ENCODE data around the gene TARP.

Gene TARP

GRCh38 chr7:38273286-38273995 is at the start of gene TARP:
TSS of gene TARP (minus strand) at chr7:38273636.
- DNase-seq (ENCODE audit: low read depth, low spot score) (no peak), ATAC-seq (no peak)
- H3K27me3 ChIP-seq (ENCODE audit: insufficient read depth, low read length), result peaks cover 5% of the 10 kb centered on the region
- no peak within 1 kb of the TSS for H3K4me3 ChIP-seq (replicated peaks in 1 of 2; ENCODE audit: low read depth in 1 of 2, low read length in 2 of 2)
- H3K4me1 ChIP-seq (ENCODE audit: control insufficient read depth in 1 of 2, insufficient read depth in 2 of 2, low read length in 2 of 2), result no peaks in the 10 kb centered on the region
- TF ChIP-seq EZH2 (IDR thresholded peaks at IDR 0.05) (no peak), JUND (IDR thresholded peaks at IDR 0.05) (no peak), SRF (IDR thresholded peaks at IDR 0.05; ENCODE audit: low read depth) (no peak)
- H3K9me2 ChIP-seq (ENCODE audit: insufficient read depth), result no peaks in the 10 kb centered on the region
- H4K20me1 ChIP-seq (ENCODE audit: insufficient read depth), result no peaks in the 10 kb centered on the region
- no peak within 1 kb of the TSS for H3K9ac ChIP-seq (ENCODE audit: low read length)
- H3K4me2 ChIP-seq (ENCODE audit: low read length), result no peak within 1 kb of the TSS
- BruUV-seq (replicated peaks), result no TSS peak
- H2AFZ ChIP-seq (ENCODE audit: low read depth, low read length, poor library complexity, severe bottlenecking), result no peak within 1 kb of the TSS
- no peaks in the 10 kb centered on the region for H3K36me3 ChIP-seq (ENCODE audit: control insufficient read depth in 1 of 2, insufficient read depth in 2 of 2, low read length in 2 of 2)
- no peaks in the 10 kb centered on the region for H3K9me3 ChIP-seq (ENCODE audit: control insufficient read depth in 1 of 2, insufficient read depth in 1 of 2, low read depth in 1 of 2, low read length in 2 of 2)
- ChIA-PET POLR2A (no interaction called here), CTCF (no interaction called here), RAD21 (ENCODE audit: low non-redundant PET in 1 of 2, low total read pairs in 2 of 2, uncharacterized antibody in 2 of 2, unreplicated experiment in 2 of 2) (interaction anchor here in 1 of 2 experiments (0.9 kb wide), 1 partner anchor 62 kb away, joined by 3 read pairs; no protein-coding TSS in a partner anchor)
- no peaks in the 10 kb centered on the region for H3K79me2 ChIP-seq (ENCODE audit: insufficient read depth, low read length)
- intact Hi-C loops (cut with micrococcal nuclease), result no loop called here
- H3K27ac ChIP-seq (ENCODE audit: low read depth, low read length), result no peak within 1 kb of the TSS

GRCh38 chr7:38323156-38323555 is 49.7 kb upstream of the TARP start:
- TF ChIP-seq SIN3A (IDR thresholded peaks at IDR 0.05; ENCODE audit: low read depth) (no peak), EGR1 (IDR thresholded peaks at IDR 0.05; ENCODE audit: low read depth) (no peak), ZNF274 (IDR thresholded peaks at IDR 0.05; ENCODE audit: low read depth, low read length) (no peak), ZFX (IDR thresholded peaks at IDR 0.05) (no peak), CTCF (IDR thresholded peaks at IDR 0.05 in 2 of 3, conservative IDR thresholded peaks at IDR 0.05 in 1 of 3; ENCODE audit: borderline replicate concordance in 1 of 3, insufficient read depth in 1 of 3, low read depth in 2 of 3, low read length in 2 of 3) (no peak), ATF3 (IDR thresholded peaks at IDR 0.05) (no peak)
- Histone ChIP-seq H2AFZ (ENCODE audit: low read depth, low read length, poor library complexity, severe bottlenecking) (no peak overlapping the region), H3K9me3 (ENCODE audit: control insufficient read depth in 1 of 2, insufficient read depth in 1 of 2, low read depth in 1 of 2, low read length in 2 of 2) (no peaks in the 10 kb centered on the region), H3K27me3 (ENCODE audit: insufficient read depth, low read length) (0 out of 2 replicates have a peak, but pooled peaks cover 1% of the 10 kb centered on the region), H3K79me2 (ENCODE audit: insufficient read depth, low read length) (no peaks in the 10 kb centered on the region), H3K36me3 (ENCODE audit: control insufficient read depth in 1 of 2, insufficient read depth in 2 of 2, low read length in 2 of 2) (no peaks in the 10 kb centered on the region), H4K20me1 (ENCODE audit: insufficient read depth) (no peaks in the 10 kb centered on the region), H3K27ac (ENCODE audit: low read depth, low read length) (no peak overlapping the region), H3K9me2 (ENCODE audit: insufficient read depth) (no peaks in the 10 kb centered on the region), H3K4me2 (ENCODE audit: low read length) (no peak overlapping the region), H3K4me1 (ENCODE audit: control insufficient read depth in 1 of 2, insufficient read depth in 2 of 2, low read length in 2 of 2) (peaks cover 4 to 10% of the 10 kb centered on the region in 2 experiments; a peak in 2 of 4 replicates), H3K9ac (ENCODE audit: low read length) (no peak overlapping the region), H3K4me3 (replicated peaks in 1 of 2; ENCODE audit: low read depth in 1 of 2, low read length in 2 of 2) (no peak overlapping the region)
- intact Hi-C loops (cut with micrococcal nuclease), result no loop called here
- no peak for ATAC-seq
- no peak for DNase-seq (ENCODE audit: low read depth, low spot score)
- ChIA-PET RAD21 (ENCODE audit: low non-redundant PET in 1 of 2, low total read pairs in 2 of 2, uncharacterized antibody in 2 of 2, unreplicated experiment in 2 of 2) (no interaction called here), CTCF (interaction anchor here (1.2 to 4.4 kb wide), 3 partner anchors 8 to 107 kb away, joined by 3 to 27 read pairs (median 4); no protein-coding TSS in a partner anchor), POLR2A (interaction anchor here (1.6 kb wide), 1 partner anchor 13 kb away, joined by 4 read pairs; no protein-coding TSS in a partner anchor)
- no TSS peak for BruUV-seq (replicated peaks)
